ENCODE data around the gene MPST. TPM values are rescaled to one million over a fixed set of nuclear protein-coding genes. Genes with fewer than 3 reads are reported as not detected.
A peak's percentile ranks its signal among the peaks of the same experiment; 100 is the strongest.

The MPST gene
- polyA plus RNA-seq (2011; rRNA removed) (27.7 and 45.5 TPM in 2 replicates), polyA minus RNA-seq (2011; rRNA and poly(A)+ RNA removed) (10.7 and 11.7 TPM in 2 replicates)

- TF ChIP-seq, protein P1, sequence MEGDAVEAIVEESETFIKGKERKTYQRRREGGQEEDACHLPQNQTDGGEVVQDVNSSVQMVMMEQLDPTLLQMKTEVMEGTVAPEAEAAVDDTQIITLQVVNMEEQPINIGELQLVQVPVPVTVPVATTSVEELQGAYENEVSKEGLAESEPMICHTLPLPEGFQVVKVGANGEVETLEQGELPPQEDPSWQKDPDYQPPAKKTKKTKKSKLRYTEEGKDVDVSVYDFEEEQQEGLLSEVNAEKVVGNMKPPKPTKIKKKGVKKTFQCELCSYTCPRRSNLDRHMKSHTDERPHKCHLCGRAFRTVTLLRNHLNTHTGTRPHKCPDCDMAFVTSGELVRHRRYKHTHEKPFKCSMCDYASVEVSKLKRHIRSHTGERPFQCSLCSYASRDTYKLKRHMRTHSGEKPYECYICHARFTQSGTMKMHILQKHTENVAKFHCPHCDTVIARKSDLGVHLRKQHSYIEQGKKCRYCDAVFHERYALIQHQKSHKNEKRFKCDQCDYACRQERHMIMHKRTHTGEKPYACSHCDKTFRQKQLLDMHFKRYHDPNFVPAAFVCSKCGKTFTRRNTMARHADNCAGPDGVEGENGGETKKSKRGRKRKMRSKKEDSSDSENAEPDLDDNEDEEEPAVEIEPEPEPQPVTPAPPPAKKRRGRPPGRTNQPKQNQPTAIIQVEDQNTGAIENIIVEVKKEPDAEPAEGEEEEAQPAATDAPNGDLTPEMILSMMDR (IDR thresholded peaks at IDR 0.05; ENCODE audit: insufficient read depth, low read depth, low read length): no peak
Measured at GRCh38 chr22:37019309-37020191, at the start of gene MPST, which contains the start of gene TST. Gene MPST (plus strand): TSS chr22:37019742. CDS start chr22:37019837, 95 bp downstream. Gene TST (minus strand): TSS chr22:37019447. CDS start chr22:37018732, 715 bp downstream.

GRCh38 chr22:36971341-36972125 is 48.0 kb upstream of the MPST start:
- H3K4me3 ChIP-seq (ENCODE audit: low read depth, low read length): no peak overlapping the region
- DNase-seq (ENCODE audit: low read depth): no peak
- ChIA-PET CTCF (interaction anchor here (0.5 to 1.5 kb wide), 4 partner anchors 18 to 116 kb away, joined by 3 to 4 read pairs (median 4); no protein-coding TSS in a partner anchor), POLR2A (no interaction called here)
- H3K27me3 ChIP-seq (ENCODE audit: control insufficient read depth, insufficient read depth, low read length): peaks cover 3% of the 10 kb centered on the region
- TF ChIP-seq, protein P1 (IDR thresholded peaks at IDR 0.05; ENCODE audit: insufficient read depth, low read depth, low read length): no peak
- no peaks in the 10 kb centered on the region for H3K36me3 ChIP-seq (ENCODE audit: control insufficient read depth, insufficient read depth, low read length)

More at GRCh38 chr22:37019309-37020191, at the start of gene MPST, which contains the start of gene TST:
- CTCF ChIA-PET: interaction anchor here (0.9 to 1.6 kb wide), 6 partner anchors 9 to 238 kb away, joined by 3 to 4 read pairs (median 3); no protein-coding TSS in a partner anchor
- POLR2A ChIA-PET: interaction anchor here (0.5 kb wide), 1 partner anchor 17 kb away, joined by 4 read pairs; no protein-coding TSS in a partner anchor
- H3K36me3 ChIP-seq (ENCODE audit: control insufficient read depth, insufficient read depth, low read length): peaks cover 7% of the 10 kb centered on the region
- no peaks in the 10 kb centered on the region for H3K27me3 ChIP-seq (ENCODE audit: control insufficient read depth, insufficient read depth, low read length)
- no peak for DNase-seq (ENCODE audit: low read depth)
- H3K4me3 ChIP-seq (ENCODE audit: low read depth, low read length): peak within 1 kb of the TSS; percentile 90

DNA sequence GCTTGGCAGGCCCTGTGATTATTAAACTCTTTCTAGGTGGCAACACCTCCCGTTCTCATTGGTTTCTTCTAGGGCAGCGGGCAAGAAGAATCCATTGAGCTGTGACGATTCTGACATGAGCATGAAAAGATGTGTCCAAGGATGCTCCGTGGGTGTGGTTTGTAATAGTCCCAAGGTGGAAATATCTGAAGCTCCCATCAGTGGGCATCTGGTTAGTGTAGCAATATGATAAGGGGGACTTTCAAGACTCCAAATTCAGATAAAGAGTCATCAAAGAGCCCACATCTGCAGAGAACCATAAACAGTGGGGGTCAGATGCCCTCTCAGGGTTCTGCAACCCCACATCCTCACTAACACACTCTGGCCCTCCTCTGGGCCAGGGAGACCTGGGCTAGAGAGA is 42.9 kb upstream of the MPST start:
- ChIA-PET CTCF (interaction anchor here (0.9 to 4.8 kb wide), 18 partner anchors 9 to 429 kb away, joined by 3 to 33 read pairs (median 8); partner anchors contain the start of genes MPST and TST), POLR2A (no interaction called here)
- no peak for DNase-seq (ENCODE audit: low read depth)
- peaks cover 4% of the 10 kb centered on the region; the same call in 1 of the 2 replicates for H3K27me3 ChIP-seq (ENCODE audit: control insufficient read depth, insufficient read depth, low read length)
- H3K4me3 ChIP-seq (ENCODE audit: low read depth, low read length): no peak overlapping the region
- TF ChIP-seq, protein P1 (IDR thresholded peaks at IDR 0.05; ENCODE audit: insufficient read depth, low read depth, low read length): no peak
- no peaks in the 10 kb centered on the region for H3K36me3 ChIP-seq (ENCODE audit: control insufficient read depth, insufficient read depth, low read length)

GRCh38 chr22:36977401-36977861 is 42.1 kb upstream of the MPST start:
- POLR2A ChIA-PET: no interaction called here
- TF ChIP-seq, protein P1 (IDR thresholded peaks at IDR 0.05; ENCODE audit: insufficient read depth, low read depth, low read length): peak; percentile 55
- H3K36me3 ChIP-seq (ENCODE audit: control insufficient read depth, insufficient read depth, low read length): no peaks in the 10 kb centered on the region
- peak overlapping the region; percentile 38 for H3K4me3 ChIP-seq (ENCODE audit: low read depth, low read length)
- DNase-seq (ENCODE audit: low read depth): no peak
- CTCF ChIA-PET: interaction anchor here (0.8 to 4.8 kb wide), 24 partner anchors 9 to 430 kb away, joined by 3 to 33 read pairs (median 5); a partner anchor contains a TSS
- peaks cover 6% of the 10 kb centered on the region; the same call in 1 of the 2 replicates for H3K27me3 ChIP-seq (ENCODE audit: control insufficient read depth, insufficient read depth, low read length)
